Dedifferentiated amniotic fluid mesenchymal stem cell (primary cell): ENCODE measurements around the gene GSK3A.

Experiments used
- DNase-seq: peaks from one replicate; pipeline ENCODE4 v3.0.0-alpha.2; 2016; ENCODE audit errors: extremely low spot score

Gene GSK3A

GRCh38 chr19:42281146-42281826 lies 38.9 kb upstream of the GSK3A start:
- no peak for DNase-seq

DNA sequence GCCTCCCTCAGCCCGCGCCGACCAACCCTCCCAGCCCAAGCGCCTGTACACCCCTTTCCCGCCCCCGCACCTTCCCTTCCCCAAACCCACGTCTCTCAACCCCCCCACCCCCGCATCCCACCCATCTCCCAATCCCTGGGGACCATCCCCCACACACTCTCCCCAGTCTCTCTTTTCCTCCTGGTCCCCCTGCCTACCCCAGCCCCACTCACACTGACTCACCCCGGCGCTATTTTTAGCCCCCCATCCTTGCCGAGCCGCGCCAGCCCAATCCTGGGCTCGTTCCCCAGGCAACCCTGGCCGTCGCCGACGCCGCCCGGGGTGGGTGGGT lies 38.4 kb upstream of the GSK3A start:
- DNase-seq = no peak

- peak; percentile 93 for DNase-seq
These were observed 37.8 kb upstream of the GSK3A start for GRCh38 chr19:42279902-42280814.

DNA sequence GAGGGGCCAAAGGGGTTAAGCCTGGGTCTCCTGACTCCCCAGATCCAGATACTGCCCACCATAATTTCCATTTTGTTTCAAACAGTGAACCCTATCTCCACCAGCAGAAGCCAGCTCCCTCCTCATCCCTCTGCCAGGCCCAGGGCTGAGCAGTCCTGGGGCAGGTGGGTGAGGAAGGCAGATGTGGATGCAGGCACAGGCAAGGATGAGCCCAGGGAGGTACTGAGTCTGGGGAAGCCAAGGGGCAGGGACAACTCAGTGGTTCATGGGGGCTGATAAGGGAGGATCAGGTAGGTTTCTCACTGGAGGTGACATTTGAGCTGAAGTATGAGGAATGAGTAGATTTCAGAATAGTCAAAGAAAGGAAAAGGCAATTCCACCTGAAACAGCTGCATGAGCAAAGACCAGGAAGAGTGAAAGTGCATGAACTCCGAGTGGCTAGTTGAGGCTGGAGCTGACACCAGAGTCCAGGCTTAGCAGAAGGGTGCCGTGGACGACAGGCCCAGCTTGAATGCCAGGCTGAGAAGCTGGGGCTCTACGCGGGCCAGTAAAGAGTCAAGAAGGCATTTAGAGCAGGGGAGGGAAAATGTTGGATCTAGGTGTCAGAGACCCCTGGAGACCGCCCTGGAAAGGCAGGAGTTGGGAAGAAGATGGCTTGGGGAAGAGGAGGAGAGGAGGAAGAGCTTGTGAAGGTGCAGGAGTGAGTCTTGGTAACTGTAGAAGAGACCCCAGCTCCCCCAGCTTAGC lies 36.9 kb upstream of the GSK3A start:
- no peak for DNase-seq

- DNase-seq = no peak
These were observed 36.2 kb upstream of the GSK3A start for GRCh38 chr19:42278452-42279154.

- no peak for DNase-seq
These were observed 35.5 kb upstream of the GSK3A start for GRCh38 chr19:42277821-42278451.

DNA sequence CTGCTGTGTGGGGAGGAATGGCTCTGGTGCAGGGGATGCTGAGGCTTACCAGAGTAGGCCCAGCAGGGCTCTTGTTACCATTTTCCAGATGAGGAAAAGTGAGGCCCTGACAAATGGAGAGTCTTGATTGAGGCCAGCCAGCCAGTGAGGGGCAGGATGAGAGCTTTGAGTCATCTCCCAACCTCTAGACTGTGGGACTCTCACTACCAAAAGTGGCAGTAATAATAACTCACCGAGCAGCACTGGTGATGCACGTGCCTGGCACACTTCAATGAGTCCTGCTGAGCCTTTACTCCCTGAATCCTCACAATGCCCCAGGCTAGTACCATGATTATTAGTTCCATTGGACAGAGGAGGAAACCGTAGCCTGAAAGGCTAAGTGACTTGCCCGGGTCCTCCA lies 34.4 kb upstream of the GSK3A start:
- no peak for DNase-seq

DNA sequence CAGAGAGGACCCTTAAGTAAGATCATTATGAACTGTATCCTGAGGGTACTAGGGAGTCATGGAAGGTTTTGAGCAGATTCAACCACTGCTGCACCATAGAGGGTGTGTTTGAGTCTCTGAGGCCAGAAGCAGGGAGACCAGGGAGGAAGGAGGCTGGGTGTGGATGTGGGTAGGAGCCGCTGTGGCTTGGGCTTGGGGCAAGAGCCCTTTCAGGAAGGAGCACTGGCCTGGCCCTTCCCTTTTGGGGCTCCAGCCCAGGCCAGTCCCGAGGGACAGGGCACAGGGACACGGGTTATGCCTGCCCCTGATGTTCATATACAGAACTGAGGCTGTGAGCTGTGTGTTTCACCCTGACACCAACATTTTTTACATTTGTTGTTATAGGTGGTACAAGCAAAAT lies 33.9 kb upstream of the GSK3A start:
- DNase-seq = no peak

DNA sequence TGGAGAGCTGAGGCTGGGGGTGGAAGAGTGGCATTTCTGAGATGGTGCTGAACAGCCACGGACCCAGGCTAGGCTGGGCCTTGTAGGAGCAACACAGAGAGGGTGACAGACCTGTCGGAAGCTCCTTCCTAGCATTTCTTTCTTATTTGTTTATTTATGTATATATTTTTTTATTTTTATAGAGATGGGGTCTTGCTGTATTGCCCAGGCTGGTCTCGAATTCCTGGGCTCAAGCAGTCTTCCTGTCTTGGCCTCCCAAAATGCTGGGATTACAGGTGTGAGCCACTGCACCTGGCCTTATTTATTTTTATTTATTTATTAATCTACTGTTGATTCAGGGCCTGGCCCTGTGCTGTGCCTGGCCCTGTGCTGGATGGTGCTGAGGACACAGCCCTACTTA lies 33.1 kb upstream of the GSK3A start:
- DNase-seq = no peak

DNA sequence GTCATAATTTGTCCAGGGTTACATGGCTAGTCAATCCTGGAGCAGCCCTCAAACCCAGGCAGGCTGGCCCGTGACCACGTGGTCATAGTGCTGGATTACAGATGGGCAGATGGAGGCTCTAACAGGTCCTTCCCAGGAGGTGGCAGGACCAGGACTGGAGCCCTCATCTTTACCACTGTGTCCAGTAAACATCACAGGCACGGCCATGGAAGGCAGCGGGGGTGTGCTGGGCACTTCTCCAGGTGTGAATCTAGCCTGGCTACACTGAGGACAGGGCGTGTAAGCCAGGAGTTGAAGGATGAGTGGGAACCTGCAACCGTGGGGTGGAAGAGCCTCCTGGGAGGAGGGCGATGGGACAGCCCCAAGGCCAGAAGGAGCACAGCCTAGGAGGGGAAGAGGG lies 32.7 kb upstream of the GSK3A start:
- no peak for DNase-seq

DNA sequence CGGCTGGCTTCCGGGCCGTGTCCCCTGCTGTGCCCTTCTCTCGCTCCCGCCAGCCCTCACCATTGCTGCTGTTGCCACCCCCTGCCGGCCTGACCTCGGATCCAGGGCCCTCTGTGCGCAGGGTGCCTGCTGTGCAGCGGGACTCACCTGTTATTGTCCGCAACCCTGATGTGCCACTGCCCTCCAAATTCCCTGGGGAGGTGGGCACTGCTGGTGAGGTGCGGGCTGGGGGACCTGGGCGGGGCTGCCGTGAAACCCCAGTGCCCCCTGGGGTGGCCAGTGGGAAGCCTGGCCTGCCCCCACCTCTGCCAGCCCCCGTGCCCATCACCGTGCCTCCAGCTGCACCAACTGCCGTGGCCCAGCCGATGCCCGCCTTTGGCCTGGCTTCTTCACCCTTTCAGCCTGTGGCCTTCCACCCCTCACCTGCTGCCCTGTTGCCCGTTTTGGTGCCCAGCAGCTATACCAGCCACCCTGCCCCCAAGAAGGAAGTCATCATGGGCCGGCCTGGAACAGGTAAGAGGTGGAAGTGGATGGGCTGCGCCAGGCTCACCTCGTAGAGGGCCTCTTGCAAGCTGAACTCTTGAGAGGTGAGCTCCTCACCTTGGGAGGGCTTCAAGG lies 31.8 kb upstream of the GSK3A start:
- no peak for DNase-seq

DNA sequence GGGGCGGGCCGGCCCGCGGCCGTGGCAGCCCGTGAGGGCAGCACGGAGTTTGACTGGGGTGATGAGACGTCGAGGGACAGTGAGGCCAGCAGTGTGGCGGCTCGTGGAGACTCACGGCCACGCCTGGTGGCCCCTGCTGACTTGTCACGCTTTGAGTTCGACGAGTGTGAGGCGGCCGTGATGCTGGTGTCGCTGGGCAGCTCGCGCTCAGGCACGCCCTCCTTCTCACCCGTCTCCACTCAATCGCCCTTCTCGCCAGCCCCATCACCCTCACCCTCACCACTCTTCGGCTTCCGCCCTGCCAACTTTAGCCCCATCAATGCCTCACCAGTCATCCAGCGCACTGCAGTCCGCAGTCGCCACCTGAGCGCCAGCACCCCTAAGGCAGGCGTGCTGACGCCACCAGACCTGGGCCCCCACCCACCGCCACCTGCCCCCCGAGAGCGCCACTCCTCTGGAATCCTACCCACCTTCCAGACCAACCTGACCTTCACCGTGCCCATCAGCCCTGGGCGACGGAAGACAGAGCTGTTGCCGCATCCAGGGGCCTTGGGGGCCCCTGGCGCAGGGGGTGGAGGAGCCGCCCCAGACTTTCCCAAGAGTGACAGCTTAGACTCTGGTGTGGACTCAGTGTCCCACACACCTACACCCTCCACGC lies 31.1 kb upstream of the GSK3A start:
- DNase-seq = no peak

DNA sequence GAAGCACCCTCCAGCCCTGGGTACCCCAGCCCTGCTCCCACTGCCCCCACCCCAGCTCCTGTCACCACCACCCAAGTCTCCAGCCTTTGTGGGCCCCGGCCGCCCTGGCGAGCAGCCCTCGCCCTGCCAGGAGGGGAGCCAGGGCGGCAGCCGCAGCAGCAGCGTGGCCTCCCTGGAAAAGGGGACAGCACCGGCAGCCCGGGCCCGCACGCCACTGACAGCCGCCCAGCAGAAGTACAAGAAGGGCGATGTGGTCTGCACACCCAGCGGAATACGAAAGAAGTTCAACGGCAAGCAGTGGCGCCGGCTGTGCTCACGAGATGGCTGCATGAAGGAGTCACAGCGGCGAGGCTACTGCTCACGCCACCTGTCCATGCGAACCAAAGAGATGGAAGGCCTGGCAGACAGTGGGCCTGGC lies 30.6 kb upstream of the GSK3A start:
- DNase-seq = no peak

GRCh38 chr19:42272535-42272897 lies 30.1 kb upstream of the GSK3A start:
- DNase-seq = no peak

DNA sequence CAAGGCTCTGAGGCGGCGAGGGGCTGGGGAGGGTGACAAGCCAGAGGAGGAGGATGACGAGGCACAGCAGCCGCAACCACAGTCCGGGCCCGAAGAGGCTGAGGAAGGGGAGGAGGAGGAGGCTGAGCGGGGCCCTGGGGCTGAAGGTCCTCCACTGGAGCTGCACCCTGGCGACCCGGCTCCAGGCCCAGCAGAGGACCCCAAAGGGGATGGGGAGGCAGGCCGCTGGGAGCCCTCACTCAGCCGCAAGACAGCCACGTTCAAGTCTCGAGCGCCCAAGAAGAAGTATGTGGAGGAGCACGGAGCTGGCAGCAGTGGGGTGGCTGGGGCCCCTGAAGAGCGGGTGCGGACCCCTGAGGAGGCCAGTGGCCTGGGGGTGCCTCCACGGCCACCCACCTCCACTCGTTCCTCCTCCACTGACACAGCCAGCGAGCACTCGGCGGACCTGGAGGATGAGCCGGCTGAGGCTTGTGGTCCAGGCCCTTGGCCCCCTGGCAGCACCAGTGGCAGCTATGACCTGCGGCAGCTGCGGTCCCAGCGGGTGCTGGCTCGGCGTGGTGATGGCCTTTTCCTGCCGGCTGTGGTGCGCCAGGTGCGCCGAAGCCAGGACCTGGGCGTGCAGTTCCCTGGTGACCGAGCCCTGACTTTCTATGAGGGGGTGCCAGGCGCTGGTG lies 29.6 kb upstream of the GSK3A start:
- DNase-seq = no peak

DNA sequence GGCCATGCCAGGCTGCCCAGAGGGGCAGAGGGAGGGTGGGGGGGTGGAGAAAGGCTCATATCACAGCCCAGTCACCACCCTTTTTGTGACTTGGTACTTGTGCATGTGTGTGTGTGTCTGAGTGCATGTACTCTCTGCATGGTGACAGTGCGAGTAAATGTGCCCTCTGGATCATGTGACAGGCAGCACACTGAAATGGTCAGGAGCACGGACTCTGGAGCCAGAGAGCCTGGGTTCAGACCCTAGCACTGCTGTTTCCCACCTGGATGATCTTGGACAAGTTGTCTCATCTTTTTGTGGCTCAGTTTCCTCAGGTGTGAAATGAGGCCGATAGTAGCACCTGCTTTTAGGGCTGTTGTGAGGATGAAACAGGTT lies 28.6 kb upstream of the GSK3A start:
- no peak for DNase-seq

DNA sequence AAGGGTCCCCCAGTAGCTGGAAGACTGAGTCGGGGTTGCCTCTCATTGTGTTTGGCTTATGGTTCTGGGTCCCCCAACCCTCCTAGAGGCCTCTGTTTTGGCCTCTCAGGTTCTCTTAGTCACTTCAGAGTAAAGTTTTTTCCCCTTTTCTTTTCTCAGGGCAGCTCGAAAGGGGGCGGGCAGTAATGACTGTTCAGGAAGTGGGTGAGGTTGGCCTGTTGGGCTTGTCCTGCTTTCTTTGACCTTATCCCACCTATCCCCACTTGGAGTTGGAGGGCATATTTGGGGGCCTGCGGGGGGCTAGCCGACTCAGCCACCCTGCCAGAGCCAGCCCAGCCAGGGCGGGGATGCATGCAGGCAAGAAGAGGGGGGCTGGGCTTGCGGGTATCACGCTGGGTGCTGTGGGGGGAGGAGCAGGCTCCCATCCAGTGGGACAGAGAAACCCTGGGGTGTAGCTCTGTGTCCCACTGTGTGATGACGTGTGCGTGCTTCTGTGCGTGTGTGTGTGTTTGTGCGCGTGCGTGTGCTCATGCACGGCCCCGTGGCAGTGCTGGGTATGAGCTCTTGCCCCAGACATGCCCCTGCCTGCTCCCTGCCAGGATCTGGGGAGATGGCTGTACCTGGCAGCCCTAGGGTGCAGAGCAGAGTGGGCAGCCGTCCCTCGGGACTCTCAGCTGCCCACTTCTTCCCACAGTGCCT lies 28.1 kb upstream of the GSK3A start:
- DNase-seq = no peak

GRCh38 chr19:42269478-42270345 lies 27.3 kb upstream of the GSK3A start:
- no peak for DNase-seq
